Fibroblast of peridontal ligament (primary cell): Measurements from ENCODE around the gene CSRNP3.

Experiments
- DNase-seq: peaks from one replicate; pipeline ENCODE4 v3.0.0-alpha.2; 2010; ENCODE audit errors: extremely low read depth

CSRNP3 gene

GRCh38 chr2:165539985-165540384 is 70.5 kb downstream of the CSRNP3 start:
- no peak for DNase-seq

GRCh38 chr2:165544897-165545296 is 75.4 kb downstream of the CSRNP3 start:
- no peak for DNase-seq

DNA sequence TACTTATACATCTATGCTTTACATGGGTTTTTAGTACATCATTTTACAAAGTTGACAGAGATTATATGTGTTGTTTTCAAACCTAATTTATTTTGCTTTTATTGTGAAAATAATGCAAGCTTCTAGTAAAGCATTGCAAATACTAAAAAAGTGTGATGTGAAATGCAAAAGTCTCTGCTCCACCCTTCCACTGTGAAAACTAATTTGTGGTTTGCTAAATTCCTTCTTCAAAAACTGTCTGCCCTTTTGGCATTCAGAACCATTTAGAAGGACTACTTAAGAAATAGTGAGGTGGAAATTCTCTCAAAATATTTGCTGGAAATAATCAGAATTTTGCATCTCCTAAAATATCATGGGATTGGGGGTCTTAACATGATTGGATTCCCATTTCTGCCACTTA is 78.4 kb downstream of the CSRNP3 start:
- DNase-seq, result no peak

DNA sequence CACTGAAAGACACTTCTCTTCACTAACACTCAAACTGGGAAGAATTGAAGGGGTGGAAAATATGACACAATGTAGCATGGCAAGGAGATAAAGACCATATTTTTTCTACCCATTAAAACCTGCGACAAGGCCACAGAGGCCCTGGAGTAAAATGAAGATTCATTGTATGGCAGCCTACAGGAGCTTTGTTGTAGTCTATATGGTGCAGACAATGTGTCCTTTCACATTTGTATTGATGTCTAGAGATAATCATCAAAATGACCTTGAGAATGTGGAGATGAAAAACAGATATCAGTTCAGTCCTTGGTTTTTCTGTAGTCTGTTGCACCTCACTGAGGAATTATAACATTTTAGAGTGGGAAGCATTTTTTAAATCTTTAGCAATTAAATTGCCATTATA is 80.1 kb downstream of the CSRNP3 start:
- DNase-seq, result no peak

GRCh38 chr2:165558832-165559231 is 89.3 kb downstream of the CSRNP3 start:
- DNase-seq, result no peak

- no peak for DNase-seq
Observed at GRCh38 chr2:165560377-165560988, 91.0 kb downstream of the CSRNP3 start.

DNA sequence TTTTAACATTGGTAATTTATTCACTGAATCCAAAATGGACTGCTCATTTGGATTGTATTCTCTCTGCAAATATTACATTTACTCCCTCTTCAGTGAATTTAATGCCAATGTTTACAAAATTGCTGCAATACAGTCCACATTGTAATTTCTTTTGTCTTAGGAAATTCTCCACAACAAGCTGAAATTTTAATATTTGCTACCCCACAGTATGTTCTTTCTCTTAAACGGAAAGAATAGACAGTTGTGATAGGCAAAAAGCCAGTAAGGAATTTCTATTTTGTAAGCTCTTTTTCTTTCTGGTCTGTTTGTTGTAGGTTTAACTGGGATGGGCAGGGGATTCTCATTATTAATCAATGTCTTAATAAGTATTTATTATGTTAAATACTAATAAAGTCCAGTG is 92.0 kb downstream of the CSRNP3 start:
- DNase-seq, result no peak

DNA sequence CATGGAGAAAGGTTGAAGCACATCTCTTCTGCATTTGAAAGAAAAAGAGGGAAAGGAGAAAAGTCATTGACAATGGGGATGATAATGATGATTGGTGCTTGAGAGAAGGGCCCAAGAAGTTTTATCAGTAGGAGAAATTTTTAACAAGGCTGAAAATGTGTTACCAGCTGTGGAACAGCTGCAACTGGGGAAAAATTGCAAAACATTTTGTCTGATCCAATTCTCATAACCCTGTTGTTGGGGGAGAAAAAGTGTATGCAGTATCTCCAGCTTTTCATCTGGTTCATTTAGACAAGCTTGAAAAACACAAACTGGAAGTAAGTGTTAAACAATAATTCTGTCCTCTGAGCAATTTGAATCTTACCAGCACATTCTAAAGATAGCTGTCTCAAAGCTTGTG is 92.7 kb downstream of the CSRNP3 start:
- no peak for DNase-seq

DNA sequence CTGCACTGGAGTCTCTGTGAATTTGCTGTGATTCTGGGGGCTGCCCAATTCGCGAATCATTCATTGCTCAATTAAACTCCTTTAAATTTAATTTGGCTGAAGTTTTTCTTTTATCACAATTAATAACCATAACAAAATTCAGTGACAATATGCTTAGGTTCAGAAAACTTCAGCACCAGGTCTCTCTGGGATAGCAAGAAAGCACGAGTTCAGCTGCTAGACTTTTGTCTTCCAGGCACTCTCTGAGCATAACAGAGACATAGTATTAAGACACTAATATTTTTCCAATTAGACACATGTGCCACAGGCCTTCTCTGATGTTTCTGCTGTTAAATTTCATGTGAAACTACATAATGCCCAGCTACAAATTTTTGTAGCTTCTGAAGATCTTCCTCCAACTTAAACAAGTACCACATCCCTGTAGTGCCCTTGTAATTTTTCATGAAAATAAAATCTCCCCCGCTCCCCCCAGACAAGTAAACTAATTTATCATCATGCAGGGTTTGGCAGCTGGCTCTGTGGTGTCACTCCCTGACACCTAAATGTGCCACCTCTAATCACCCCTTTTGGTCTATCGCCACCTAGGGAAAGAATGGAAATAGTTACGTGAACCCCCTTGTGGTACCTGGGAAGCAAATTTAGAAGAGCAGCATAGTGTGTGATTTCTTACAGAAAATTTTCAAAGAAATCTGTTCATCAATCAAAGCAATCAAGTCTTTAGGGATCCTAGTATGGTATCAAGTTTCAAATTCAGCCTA is 94.1 kb downstream of the CSRNP3 start:
- DNase-seq, result no peak

GRCh38 chr2:165566008-165566407 is 96.5 kb downstream of the CSRNP3 start:
- DNase-seq, result no peak

GRCh38 chr2:165567273-165567672 is 97.8 kb downstream of the CSRNP3 start:
- DNase-seq, result no peak

DNA sequence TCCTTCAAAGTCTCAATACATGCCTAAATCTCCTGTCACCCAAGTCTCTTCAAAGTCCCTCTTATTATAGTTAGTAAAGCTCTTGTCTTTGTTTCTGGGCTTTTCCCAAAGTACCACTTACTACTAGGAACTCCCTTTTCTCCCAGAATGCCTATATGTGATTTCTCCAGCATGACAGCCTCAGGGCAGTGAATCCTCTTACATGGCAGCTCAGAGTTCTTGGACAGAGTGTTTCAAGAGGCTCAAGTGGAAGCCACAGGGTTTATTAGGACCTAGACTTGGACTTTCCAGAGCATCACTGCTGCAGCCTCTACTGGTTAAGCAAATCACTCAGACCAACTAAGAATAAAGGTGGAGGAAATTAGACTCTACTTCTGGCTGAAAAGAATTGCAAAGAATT is 98.9 kb downstream of the CSRNP3 start:
- DNase-seq, result no peak

GRCh38 chr2:165571477-165571876 is 102.0 kb downstream of the CSRNP3 start:
- no peak for DNase-seq

- no peak for DNase-seq
Observed at GRCh38 chr2:165572151-165572550, 102.7 kb downstream of the CSRNP3 start.

GRCh38 chr2:165573534-165574461 is 104.3 kb downstream of the CSRNP3 start:
- no peak for DNase-seq

- no peak for DNase-seq
Observed at GRCh38 chr2:165575044-165575615, 105.6 kb downstream of the CSRNP3 start.

DNA sequence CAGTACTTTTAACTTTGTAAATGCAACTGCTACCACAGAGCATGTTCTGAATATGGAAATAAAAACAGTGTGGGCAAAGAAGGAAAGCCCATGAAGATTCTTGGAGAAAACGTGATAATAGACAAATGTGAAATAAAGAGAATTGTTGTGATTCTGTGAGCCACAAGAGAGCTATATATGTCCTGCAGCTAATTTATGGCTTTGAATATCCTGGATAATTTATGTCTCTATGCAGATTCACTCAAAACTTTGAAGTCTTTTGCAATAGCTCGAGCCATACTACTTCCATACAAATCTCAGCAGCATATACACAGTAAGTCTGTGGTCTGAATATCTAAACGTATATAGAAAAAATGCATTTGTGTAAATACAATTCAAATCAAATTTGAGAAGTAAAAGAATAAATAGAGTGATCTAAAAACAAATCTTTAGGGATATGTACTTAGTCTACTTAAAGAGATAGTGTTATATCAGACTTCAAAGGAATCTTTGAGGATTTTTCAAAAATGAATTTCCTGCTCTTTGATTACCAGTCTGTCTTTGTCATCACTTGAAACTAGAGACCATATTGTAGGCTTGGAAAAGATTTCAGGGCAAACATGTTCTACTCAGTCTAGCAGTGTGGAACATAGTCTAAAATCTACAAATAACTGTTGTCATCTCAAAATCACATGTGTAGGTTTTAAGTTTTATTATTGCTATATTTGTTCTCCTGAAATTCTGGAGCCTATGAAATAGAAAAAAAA is 107.1 kb downstream of the CSRNP3 start:
- no peak for DNase-seq

DNA sequence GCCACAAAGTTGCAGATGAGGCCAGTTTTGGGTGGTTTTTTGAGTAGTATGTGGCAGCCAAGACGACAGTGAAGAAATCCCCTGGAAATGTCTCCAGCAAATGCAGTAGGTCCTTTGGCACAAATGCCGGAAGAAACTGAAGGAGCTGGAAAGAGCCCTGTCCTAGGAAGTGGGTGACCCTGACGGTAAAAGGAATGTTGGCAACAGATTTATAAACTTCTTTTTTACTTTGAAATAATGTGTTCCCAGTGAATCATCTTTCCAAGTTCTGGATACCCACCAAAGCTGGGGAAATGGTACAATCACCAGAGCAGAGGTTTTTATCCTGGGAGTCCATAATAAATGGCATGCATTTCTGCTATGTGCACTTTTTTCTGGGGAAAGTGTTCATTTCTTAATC is 112.9 kb downstream of the CSRNP3 start:
- peak; percentile 63 for DNase-seq

GRCh38 chr2:165582863-165583506 is 113.5 kb downstream of the CSRNP3 start:
- no peak for DNase-seq

GRCh38 chr2:165584126-165584654 is 114.7 kb downstream of the CSRNP3 start:
- no peak for DNase-seq

DNA sequence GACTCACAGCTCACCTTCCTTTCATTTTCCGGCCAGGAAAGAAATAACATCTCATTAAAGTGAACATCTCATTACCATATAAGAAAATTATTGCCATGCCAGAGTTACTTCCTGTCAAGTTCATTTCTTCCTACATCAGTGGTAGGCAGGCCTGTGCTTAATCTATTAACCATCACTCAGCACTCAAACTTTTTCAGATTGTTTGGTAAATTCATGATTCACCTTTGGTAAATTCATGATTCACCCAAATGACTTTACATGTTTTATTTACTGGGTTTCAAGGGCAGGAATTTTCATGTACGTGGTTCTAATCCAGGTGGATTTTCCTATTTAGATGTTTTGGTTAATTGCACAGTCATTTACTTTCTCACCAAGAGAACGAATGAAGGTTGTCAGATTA is 116.5 kb downstream of the CSRNP3 start:
- no peak for DNase-seq
